ENCODE measurements around the gene TCAP.

Gene TCAP

GRCh38 chr17:39629494-39629880 lies 35.7 kb upstream of the TCAP start:
- no peak for DNase-seq

GRCh38 chr17:39629898-39630297 lies 35.3 kb upstream of the TCAP start:
- DNase-seq, result no peak

GRCh38 chr17:39631403-39631802 lies 33.7 kb upstream of the TCAP start:
- DNase-seq, result no peak

- peak; percentile 22 for DNase-seq
Observed at GRCh38 chr17:39632153-39632941, 32.8 kb upstream of the TCAP start.

- DNase-seq, result no peak
Observed at GRCh38 chr17:39633570-39634183, 31.5 kb upstream of the TCAP start.

- peak; percentile 73 for DNase-seq
Observed at GRCh38 chr17:39634384-39634871, 30.7 kb upstream of the TCAP start.

GRCh38 chr17:39635614-39636176 lies 29.5 kb upstream of the TCAP start:
- DNase-seq, result no peak

- no peak for DNase-seq
Observed at GRCh38 chr17:39636587-39636926, 28.6 kb upstream of the TCAP start.

GRCh38 chr17:39636927-39637736 lies 28.0 kb upstream of the TCAP start, which contains the start of gene STARD3:
STARD3 (plus strand) TSS chr17:39637144; CDS start chr17:39653532, 16,388 bp downstream.
- DNase-seq, result peak; percentile 92

- DNase-seq, result no peak
Observed at GRCh38 chr17:39638317-39638716, 26.8 kb upstream of the TCAP start.

- DNase-seq, result no peak
Observed at GRCh38 chr17:39639043-39639442, 26.1 kb upstream of the TCAP start.

GRCh38 chr17:39639566-39640458 lies 25.3 kb upstream of the TCAP start:
- no peak for DNase-seq

- DNase-seq, result no peak
Observed at GRCh38 chr17:39640591-39641031, 24.5 kb upstream of the TCAP start.

GRCh38 chr17:39641097-39641496 lies 24.1 kb upstream of the TCAP start:
- DNase-seq, result no peak

GRCh38 chr17:39641883-39642282 lies 23.3 kb upstream of the TCAP start:
- DNase-seq, result no peak

- no peak for DNase-seq
Observed at GRCh38 chr17:39642291-39643074, 22.7 kb upstream of the TCAP start.

- no peak for DNase-seq
Observed at GRCh38 chr17:39643271-39643670, 21.9 kb upstream of the TCAP start.

GRCh38 chr17:39647256-39647655 lies 17.9 kb upstream of the TCAP start:
- DNase-seq, result no peak

GRCh38 chr17:39648616-39649366 lies 16.4 kb upstream of the TCAP start:
- DNase-seq, result no peak

- DNase-seq, result no peak
Observed at GRCh38 chr17:39650121-39650579, 15.0 kb upstream of the TCAP start.
